Liver (tissue), 9 donors: ENCODE data around the gene CWC27. TPM values are rescaled to one million over a fixed set of nuclear protein-coding genes. Genes with fewer than 3 reads are reported as not detected.

Experiments used
- DNase-seq: peaks from one replicate; pipeline ENCODE4 v3.0.0-alpha.2; 2017; ENCODE audit warnings: low spot score
- H3K27ac ChIP-seq, 2 donors: one replicate each; pipeline ENCODE4 v1.7.0; 2013; ENCODE audit warnings: inconsistent platforms in 2 of 2, low read length in 2 of 2, control low read depth in 1 of 2, low read depth in 1 of 2, mild to moderate bottlenecking in 1 of 2
- H3K27me3 ChIP-seq, 4 donors: one replicate each; pipeline versions ENCODE4 v1.6.1 to v1.7.0; 2013; ENCODE audit warnings: low read length in 3 of 4, inconsistent platforms in 1 of 4, mild to moderate bottlenecking in 1 of 4, moderate library complexity in 1 of 4; ENCODE audit not compliant: control insufficient read depth in 4 of 4, insufficient read depth in 4 of 4
- H3K36me3 ChIP-seq, 4 donors: one replicate each; pipeline versions ENCODE4 v1.6.1 to v1.7.0; 2013; ENCODE audit warnings: low read length in 3 of 4, mild to moderate bottlenecking in 3 of 4, low read depth in 1 of 4, moderate library complexity in 1 of 4; ENCODE audit not compliant: control insufficient read depth in 4 of 4, insufficient read depth in 3 of 4
- H3K4me1 ChIP-seq, 4 donors: one replicate each; pipeline versions ENCODE4 v1.6.1 to v1.7.0; 2013; ENCODE audit warnings: low read length in 3 of 4, mild to moderate bottlenecking in 3 of 4, moderate library complexity in 1 of 4; ENCODE audit not compliant: control insufficient read depth in 4 of 4, insufficient read depth in 4 of 4
- H3K4me3 ChIP-seq, 3 donors: one replicate each; pipeline versions ENCODE4 v1.6.1 to v1.7.0; 2013; ENCODE audit warnings: low read length in 3 of 3, control low read depth in 1 of 3, low read depth in 1 of 3, mild to moderate bottlenecking in 1 of 3
- H3K9ac ChIP-seq, 2 donors: one replicate each; pipeline ENCODE4 v1.7.0; 2013; ENCODE audit warnings: low read length in 2 of 2, mild to moderate bottlenecking in 2 of 2, moderate library complexity in 2 of 2, control low read depth in 1 of 2, low read depth in 1 of 2
- H3K9me3 ChIP-seq, 4 donors: one replicate each; pipeline versions ENCODE4 v1.6.1 to v1.7.0; 2013; ENCODE audit warnings: low read length in 3 of 4; ENCODE audit not compliant: control insufficient read depth in 4 of 4
- ATF3 ChIP-seq: IDR thresholded peaks from 2 replicates; pipeline ENCODE4 v1.6.1; 2016; ENCODE audit warnings: antibody characterized with exemption
- CTCF ChIP-seq: fragments of 150-350 bp; IDR thresholded peaks from 2 replicates; pipeline ENCODE4 v1.5.1; 2017; ENCODE audit warnings: improper control_type of control experiment, low read depth, low read length; ENCODE audit not compliant: missing input control
- EGR1 ChIP-seq, 2 donors: IDR thresholded peaks; 2 replicates each; pipeline ENCODE4 v1.6.1; 2016 to 2018; ENCODE audit warnings: antibody characterized with exemption in 2 of 2, low read depth in 2 of 2
- FOXA1 ChIP-seq: IDR thresholded peaks from 2 replicates; pipeline ENCODE4 v1.6.1; 2016; ENCODE audit warnings: antibody characterized with exemption
- FOXA2 ChIP-seq: IDR thresholded peaks from 2 replicates; pipeline ENCODE4 v1.6.1; 2016; ENCODE audit warnings: antibody characterized with exemption
- GABPA ChIP-seq, 2 donors: IDR thresholded peaks in 1 of 2; conservative IDR thresholded peaks in 1 of 2; 2 replicates each; pipeline ENCODE4 v1.6.1; 2016; ENCODE audit warnings: antibody characterized with exemption in 2 of 2, mild to moderate bottlenecking in 1 of 2, moderate library complexity in 1 of 2
- HNF4A ChIP-seq, 2 donors: conservative IDR thresholded peaks; 2 replicates each; pipeline ENCODE4 v1.6.1; 2016; ENCODE audit warnings: antibody characterized with exemption in 2 of 2, mild to moderate bottlenecking in 2 of 2
- JUND ChIP-seq, 2 donors: IDR thresholded peaks; 2 replicates each; pipeline ENCODE4 v1.6.1; 2016; ENCODE audit warnings: antibody characterized with exemption in 2 of 2
- NR2F2 ChIP-seq: IDR thresholded peaks from 2 replicates; pipeline ENCODE4 v1.6.1; 2016; ENCODE audit warnings: antibody characterized with exemption
- RAD21 ChIP-seq, 2 donors: IDR thresholded peaks; 2 replicates each; pipeline ENCODE4 v1.6.1; 2016; ENCODE audit warnings: antibody characterized with exemption in 2 of 2, mild to moderate bottlenecking in 2 of 2
- REST ChIP-seq: IDR thresholded peaks from 2 replicates; pipeline ENCODE4 v1.6.1; 2016; ENCODE audit warnings: antibody characterized with exemption, mild to moderate bottlenecking
- RXRA ChIP-seq, 2 donors: IDR thresholded peaks; 2 replicates each; pipeline ENCODE4 v1.6.1; 2017 to 2018; ENCODE audit warnings: antibody characterized with exemption in 2 of 2, mild to moderate bottlenecking in 1 of 2
- SP1 ChIP-seq: IDR thresholded peaks from 2 replicates; pipeline ENCODE4 v1.6.1; 2018; ENCODE audit warnings: antibody characterized with exemption, mild to moderate bottlenecking
- TAF1 ChIP-seq: conservative IDR thresholded peaks from 2 replicates; pipeline ENCODE4 v1.6.1; 2016; ENCODE audit warnings: antibody characterized with exemption, mild to moderate bottlenecking
- WGBS: extraction: QIAGEN DNeasy Blood & Tissue Kit; methylation state at CpG from one replicate; pipeline ENCODE4 v1.1.7; 2013; 5-methylcytosine and 5-hydroxymethylcytosine counted together
- polyA plus RNA-seq, 2 donors: library from polyadenylated mRNA; stranded (reverse) in 1 of 2; unstranded in 1 of 2; fragments of 200-250 nt in 1 of 2; fragments of >200 nt in 1 of 2; fragmentation: Nextera tagmentation in 1 of 2; extraction: Ambion mirVana in 1 of 2; gene quantifications; one replicate each; pipeline versions ENCODE4 v1.2.1 to v1.2.3, GENCODE V29; 2013 to 2015
- total RNA-seq, 2 donors: library from RNA; depleted of rRNA; stranded (reverse); fragments of >200 nt; gene quantifications; one replicate each; pipeline ENCODE4 v1.2.3, GENCODE V29; 2014
- TF ChIP-seq, protein P1 (sequence below): IDR thresholded peaks from 2 replicates; pipeline ENCODE4 v1.6.1; 2016; ENCODE audit warnings: antibody characterized with exemption
- TF ChIP-seq, protein P2 (sequence below): IDR thresholded peaks from 2 replicates; pipeline ENCODE4 v1.6.1; 2016; ENCODE audit warnings: antibody characterized with exemption
- donor health status: healthy.
- donor health status: healthy.
- donor health status: healthy.
- donor health status: healthy.
- donor health status: healthy.

CWC27 gene
- total and polyA plus RNA-seq, 4 donors, result 3.9 to 9.8 (median 6.0) TPM

GRCh38 chr5:65062469-65063083 is 293.8 kb downstream of the CWC27 start:
- H3K9me3 ChIP-seq, result no peaks in the 10 kb centered on the region
- DNase-seq, result no peak
- H3K9ac ChIP-seq, result no peak overlapping the region
- 72% methylated on average over 6 of the region's 6 CpGs for WGBS
- H3K4me1 ChIP-seq, result no peaks in the 10 kb centered on the region
- no peaks in the 10 kb centered on the region for H3K36me3 ChIP-seq
- peaks cover 0 to 2% (median 0%) of the 10 kb centered on the region in 4 donors for H3K27me3 ChIP-seq
- TF ChIP-seq EGR1 (IDR thresholded peaks at IDR 0.05; ENCODE audit: low read depth in 2 of 2) (no peak), HNF4A (conservative IDR thresholded peaks at IDR 0.05) (no peak), NR2F2 (no peak), RXRA (IDR thresholded peaks at IDR 0.05) (no peak), GABPA (IDR thresholded peaks at IDR 0.05 in 1 of 2, conservative IDR thresholded peaks at IDR 0.05 in 1 of 2) (no peak), FOXA1 (no peak), ATF3 (no peak), RAD21 (IDR thresholded peaks at IDR 0.05) (no peak), CTCF (no peak), SP1 (no peak), JUND (IDR thresholded peaks at IDR 0.05) (no peak)
- TF ChIP-seq, protein P1, sequence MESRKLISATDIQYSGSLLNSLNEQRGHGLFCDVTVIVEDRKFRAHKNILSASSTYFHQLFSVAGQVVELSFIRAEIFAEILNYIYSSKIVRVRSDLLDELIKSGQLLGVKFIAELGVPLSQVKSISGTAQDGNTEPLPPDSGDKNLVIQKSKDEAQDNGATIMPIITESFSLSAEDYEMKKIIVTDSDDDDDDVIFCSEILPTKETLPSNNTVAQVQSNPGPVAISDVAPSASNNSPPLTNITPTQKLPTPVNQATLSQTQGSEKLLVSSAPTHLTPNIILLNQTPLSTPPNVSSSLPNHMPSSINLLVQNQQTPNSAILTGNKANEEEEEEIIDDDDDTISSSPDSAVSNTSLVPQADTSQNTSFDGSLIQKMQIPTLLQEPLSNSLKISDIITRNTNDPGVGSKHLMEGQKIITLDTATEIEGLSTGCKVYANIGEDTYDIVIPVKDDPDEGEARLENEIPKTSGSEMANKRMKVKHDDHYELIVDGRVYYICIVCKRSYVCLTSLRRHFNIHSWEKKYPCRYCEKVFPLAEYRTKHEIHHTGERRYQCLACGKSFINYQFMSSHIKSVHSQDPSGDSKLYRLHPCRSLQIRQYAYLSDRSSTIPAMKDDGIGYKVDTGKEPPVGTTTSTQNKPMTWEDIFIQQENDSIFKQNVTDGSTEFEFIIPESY, result no peak
- H3K4me3 ChIP-seq, result no peak overlapping the region
- no peak overlapping the region for H3K27ac ChIP-seq

GRCh38 chr5:65065001-65065511 is 296.3 kb downstream of the CWC27 start:
- Histone ChIP-seq H3K4me3 (no peak overlapping the region), H3K27me3 (peaks cover 0 to 2% (median 0%) of the 10 kb centered on the region in 4 donors), H3K27ac (no peak overlapping the region), H3K4me1 (no peaks in the 10 kb centered on the region), H3K9me3 (no peaks in the 10 kb centered on the region), H3K9ac (no peak overlapping the region), H3K36me3 (no peaks in the 10 kb centered on the region)
- no peak for DNase-seq
- TF ChIP-seq SP1, result no peak
- TF ChIP-seq ATF3, result no peak
- TF ChIP-seq NR2F2, result no peak
- TF ChIP-seq REST, result no peak
- TF ChIP-seq, protein P1, result no peak
- TF ChIP-seq GABPA (IDR thresholded peaks at IDR 0.05 in 1 of 2, conservative IDR thresholded peaks at IDR 0.05 in 1 of 2), result no peak
- no peak for TF ChIP-seq RXRA (IDR thresholded peaks at IDR 0.05)
- TF ChIP-seq, protein P2, sequence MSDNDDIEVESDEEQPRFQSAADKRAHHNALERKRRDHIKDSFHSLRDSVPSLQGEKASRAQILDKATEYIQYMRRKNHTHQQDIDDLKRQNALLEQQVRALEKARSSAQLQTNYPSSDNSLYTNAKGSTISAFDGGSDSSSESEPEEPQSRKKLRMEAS, result no peak
- TF ChIP-seq JUND (IDR thresholded peaks at IDR 0.05), result no peak
- no peak for TF ChIP-seq HNF4A (conservative IDR thresholded peaks at IDR 0.05)
- TF ChIP-seq FOXA1, result no peak
- TF ChIP-seq EGR1 (IDR thresholded peaks at IDR 0.05; ENCODE audit: low read depth in 2 of 2), result no peak
- no peak for TF ChIP-seq FOXA2
- no peak for TF ChIP-seq TAF1
- TF ChIP-seq CTCF, result no peak
- 92% methylated on average over 2 of the region's 2 CpGs for WGBS
